GM12801 (cell line): ENCODE measurements around the gene FAM168B.

Source experiments
- TF ChIP-seq, protein P1 (sequence below): IDR thresholded peaks from one replicate; pipeline ENCODE4 v1.5.1; 2011; ENCODE audit warnings: control low read depth; ENCODE audit not compliant: insufficient read length; ENCODE audit errors: extremely low read depth

Gene FAM168B

DNA sequence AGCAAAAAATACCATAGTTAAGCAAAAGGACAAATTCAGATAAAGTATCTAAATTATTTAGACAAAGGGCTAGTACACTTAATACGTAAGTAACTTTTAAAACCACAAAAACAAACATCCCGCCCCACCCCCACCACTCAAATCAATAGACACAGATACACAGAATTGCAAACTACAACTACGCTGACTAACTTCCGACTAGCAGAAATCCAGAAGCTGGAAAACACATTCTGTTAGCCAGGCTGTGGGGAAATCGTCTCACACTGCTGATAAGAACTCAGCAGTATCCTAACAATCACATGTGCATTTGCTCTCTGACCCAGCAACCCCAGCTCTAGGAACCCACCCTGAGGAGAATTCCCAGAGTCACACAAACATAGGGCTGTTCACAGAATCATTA lies 16.6 kb downstream of the FAM168B start:
- TF ChIP-seq, protein P1, sequence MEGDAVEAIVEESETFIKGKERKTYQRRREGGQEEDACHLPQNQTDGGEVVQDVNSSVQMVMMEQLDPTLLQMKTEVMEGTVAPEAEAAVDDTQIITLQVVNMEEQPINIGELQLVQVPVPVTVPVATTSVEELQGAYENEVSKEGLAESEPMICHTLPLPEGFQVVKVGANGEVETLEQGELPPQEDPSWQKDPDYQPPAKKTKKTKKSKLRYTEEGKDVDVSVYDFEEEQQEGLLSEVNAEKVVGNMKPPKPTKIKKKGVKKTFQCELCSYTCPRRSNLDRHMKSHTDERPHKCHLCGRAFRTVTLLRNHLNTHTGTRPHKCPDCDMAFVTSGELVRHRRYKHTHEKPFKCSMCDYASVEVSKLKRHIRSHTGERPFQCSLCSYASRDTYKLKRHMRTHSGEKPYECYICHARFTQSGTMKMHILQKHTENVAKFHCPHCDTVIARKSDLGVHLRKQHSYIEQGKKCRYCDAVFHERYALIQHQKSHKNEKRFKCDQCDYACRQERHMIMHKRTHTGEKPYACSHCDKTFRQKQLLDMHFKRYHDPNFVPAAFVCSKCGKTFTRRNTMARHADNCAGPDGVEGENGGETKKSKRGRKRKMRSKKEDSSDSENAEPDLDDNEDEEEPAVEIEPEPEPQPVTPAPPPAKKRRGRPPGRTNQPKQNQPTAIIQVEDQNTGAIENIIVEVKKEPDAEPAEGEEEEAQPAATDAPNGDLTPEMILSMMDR = no peak

DNA sequence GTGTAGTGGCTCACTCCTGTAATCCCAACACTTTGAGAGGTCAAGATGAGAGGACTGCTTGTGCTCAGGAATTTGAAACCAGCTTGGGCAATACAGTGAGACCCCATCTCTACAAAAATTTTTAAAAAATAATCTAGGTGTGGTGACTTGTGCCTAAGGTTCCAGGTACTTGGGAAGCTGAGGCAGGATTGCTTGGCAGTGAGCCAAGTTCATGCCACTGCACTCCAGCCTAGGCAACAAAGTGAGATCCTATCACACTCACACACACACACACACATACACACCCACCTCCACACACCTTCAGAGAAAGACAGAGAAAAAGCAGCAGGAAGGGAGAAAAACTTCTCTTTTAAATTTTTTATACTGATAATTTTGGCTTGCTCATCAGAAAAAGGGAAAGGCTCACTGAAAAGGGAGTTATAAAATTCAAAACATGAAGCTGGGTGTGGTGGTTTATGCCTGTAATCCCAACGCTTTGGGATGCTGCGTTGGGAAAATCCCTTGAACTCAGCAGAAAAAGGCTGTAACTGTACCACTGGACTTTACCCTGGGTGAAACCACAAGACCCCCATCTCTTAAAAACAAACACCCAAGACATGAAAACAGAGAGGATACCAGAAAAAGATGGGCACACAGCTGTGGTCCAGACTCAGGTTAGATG lies 25.7 kb downstream of the FAM168B start:
- TF ChIP-seq, protein P1 = no peak

DNA sequence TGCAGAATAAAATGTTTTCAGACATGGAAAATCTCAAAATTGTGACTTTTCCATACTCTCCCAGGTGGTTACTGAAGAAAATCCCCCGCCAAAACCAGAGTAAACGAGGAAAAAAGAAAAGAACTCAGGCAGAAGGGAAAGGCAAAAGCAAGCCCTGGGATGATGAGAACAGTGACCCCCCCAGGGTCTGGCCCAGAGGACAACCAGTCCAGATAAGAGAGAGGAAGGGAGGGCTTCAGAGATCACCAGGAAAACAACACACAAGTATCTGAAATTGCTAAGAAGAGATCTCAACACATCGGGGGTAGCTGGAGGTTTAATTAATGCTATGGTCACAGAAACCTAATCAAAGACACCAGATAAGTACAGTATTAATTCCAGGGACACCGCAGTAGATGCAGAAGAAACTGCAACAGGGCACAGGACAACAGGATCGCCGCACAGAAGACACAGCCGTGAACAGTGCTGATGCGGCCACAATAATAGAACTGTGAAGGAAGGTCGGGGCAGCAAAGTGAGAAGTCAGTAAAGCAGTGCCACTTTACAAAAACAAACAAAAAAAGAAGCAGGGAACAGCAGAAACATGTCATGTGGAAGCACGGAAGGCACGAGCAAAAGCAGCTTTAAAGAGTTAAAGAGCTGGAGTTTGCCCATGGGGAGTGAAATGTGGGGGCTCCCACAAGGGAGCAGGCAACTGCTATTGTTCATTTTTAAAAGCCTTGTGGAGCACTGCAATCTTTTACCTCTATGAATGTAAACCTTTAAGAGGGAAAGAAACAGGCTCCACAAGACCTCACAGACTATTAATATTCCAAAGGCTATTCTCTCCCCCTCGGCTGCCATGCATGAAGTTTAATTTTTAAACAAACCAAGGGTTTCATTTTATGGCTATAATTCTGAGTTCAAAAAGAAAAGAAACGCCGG lies 28.4 kb downstream of the FAM168B start:
- TF ChIP-seq, protein P1 = no peak

DNA sequence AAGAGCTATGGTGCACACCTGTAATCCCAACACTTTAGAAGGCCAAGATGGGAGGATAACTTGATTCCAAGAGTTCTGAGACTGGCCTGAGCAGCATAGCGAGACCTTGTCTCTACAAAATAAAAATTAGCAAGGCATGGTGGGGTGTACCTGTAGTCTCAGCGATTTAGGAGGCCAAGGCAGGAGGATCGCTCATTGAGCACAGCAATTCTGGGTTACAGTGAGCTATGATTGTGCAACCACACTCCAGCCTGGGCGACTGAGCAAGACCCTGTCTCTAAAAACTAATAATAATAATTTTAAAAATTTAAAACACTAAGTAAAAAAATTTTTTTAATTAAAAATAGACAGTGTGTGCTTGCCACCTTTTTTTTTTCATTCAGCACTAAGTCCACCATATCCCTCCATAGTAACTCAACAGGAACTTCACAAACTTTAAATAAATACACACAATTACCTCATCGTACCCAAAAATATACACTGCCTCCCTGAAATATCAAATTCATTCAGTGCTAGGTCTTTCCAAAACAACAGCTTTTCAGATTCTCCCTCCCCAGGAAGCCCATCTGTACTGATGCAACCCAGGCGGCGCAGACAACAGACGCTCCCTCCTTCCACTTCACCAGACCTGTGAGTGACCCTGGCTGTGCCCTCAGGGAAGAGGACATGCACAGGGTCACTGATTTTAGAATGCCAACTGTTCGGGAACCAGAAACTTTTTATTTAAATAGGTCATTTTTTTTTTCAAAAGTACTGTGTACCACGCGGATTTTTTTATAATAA lies 29.6 kb downstream of the FAM168B start:
- TF ChIP-seq, protein P1 = no peak

DNA sequence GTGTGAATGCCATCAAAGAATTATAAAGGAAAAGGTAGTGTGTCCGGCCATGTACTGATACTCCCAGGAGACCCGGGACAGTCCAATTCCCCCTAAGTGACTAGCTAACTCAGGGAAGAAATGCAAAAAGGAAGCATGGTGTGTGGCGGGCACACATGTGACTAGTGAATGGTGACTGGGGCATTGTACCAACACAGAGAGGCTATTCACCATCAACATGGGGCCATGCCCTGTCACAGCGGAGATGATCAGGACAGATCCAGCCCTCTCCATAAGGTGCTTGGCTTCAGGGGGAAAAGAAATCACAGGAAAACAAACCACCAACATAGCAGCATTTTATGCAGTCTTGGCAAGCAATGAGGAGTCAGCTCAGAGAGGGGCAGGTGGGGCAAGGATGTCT lies 34.3 kb downstream of the FAM168B start:
- TF ChIP-seq, protein P1 = no peak

DNA sequence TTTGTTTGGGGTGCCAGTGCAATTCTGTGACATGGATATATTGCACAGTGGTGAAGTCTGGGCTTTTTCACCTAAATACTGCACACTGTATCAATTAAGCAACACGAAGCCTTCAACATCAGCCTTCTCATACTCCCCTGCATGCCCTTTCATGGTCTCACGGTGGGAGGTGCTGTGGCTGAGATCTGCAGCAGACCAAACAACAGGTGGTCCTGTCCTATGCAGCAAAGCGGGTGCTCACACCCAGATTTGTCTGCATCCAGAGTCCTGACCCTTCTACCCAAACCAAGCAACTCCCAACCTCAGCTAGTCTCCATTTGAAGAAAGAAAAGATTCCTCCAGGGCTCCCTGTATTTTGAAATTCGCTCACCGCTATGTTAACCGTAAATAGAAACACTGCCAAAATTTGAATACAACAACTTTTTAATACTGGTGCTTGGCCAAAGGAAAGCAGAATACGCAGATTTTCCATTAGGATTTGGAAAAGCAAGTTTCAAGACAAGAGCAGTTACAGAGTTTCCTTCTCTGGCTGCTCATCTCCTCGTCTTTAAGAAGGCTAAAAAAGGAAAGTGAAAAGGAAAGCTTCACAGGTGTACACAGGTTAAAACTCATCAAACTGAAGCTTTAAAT lies 34.9 kb downstream of the FAM168B start:
- TF ChIP-seq, protein P1 = no peak

DNA sequence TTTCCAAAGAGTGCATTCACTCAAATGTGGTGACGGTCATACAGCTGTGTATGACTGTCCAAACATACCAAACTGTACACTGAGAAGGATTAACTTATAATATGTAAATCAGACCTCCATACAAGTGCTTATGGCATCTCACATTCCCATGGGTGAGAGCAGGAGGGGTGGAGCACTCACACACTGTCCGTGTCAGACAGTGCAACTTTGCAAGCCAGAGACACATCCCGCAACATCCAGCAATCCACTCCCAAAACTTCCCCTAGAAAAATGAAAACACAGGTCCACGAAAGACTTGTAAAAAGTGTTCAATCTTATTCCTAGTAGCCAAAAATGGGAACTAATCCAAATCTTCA lies 36.4 kb downstream of the FAM168B start:
- TF ChIP-seq, protein P1 = no peak
